ENCODE data around the gene FHL2.
"Not testable (repeated sequence)": the region's sequence is repeated elsewhere in the genome, so short reads cannot be mapped to it uniquely, and the experiment has no call there.

FHL2 gene

DNA sequence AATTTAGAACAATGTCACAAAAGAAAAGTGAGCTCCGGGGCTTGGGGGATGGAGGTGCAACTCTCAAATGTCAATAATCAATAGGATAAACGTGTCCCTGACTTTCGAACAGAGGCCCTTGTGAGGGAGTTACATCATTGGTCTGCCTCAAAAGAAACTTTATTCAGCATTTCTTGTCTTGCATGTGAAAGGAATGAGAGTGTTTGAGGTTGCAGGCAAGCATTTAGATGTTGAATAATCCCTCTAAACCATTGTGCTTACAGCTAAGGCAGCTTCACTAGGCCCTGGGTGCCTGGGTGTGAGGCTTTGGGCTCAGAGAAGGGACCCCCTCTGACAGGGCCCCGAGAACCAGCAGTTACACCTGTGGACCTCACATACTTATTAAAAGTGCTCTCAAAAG is 28.6 kb upstream of the FHL2 start:
- no peak for TF ChIP-seq CTCF (IDR thresholded peaks at IDR 0.05; ENCODE audit: unreplicated experiment in 3 of 3)
- no peaks in the 10 kb centered on the region for H3K36me3 Mint-ChIP-seq (ENCODE audit: low read depth)
- H3K4me1 Mint-ChIP-seq = peaks cover 34% of the 10 kb centered on the region
- H3K9me3 Mint-ChIP-seq = peaks cover 5% of the 10 kb centered on the region
- H3K27ac Mint-ChIP-seq = peak overlapping the region in 2 of 3 experiments; percentile 67 to 88
- H3K27me3 Mint-ChIP-seq (ENCODE audit: low read depth) = no peaks in the 10 kb centered on the region
- no peak overlapping the region for H3K4me3 Mint-ChIP-seq

GRCh38 chr2:105426626-105427292 is 27.9 kb upstream of the FHL2 start:
- peaks cover 26% of the 10 kb centered on the region for H3K4me1 Mint-ChIP-seq
- no peaks in the 10 kb centered on the region for H3K36me3 Mint-ChIP-seq (ENCODE audit: low read depth)
- H3K9me3 Mint-ChIP-seq = peaks cover 10% of the 10 kb centered on the region
- no peak overlapping the region for H3K4me3 Mint-ChIP-seq
- TF ChIP-seq CTCF (IDR thresholded peaks at IDR 0.05; ENCODE audit: unreplicated experiment in 3 of 3) = no peak
- H3K27ac Mint-ChIP-seq = peak overlapping the region; percentile 59 to 88 (median 67)
- no peaks in the 10 kb centered on the region for H3K27me3 Mint-ChIP-seq (ENCODE audit: low read depth)

- Mint-ChIP-seq H3K4me3 (no peak overlapping the region), H3K27ac (peak overlapping the region; percentile 59 to 88 (median 67)), H3K36me3 (ENCODE audit: low read depth) (no peaks in the 10 kb centered on the region), H3K27me3 (ENCODE audit: low read depth) (no peaks in the 10 kb centered on the region), H3K9me3 (peaks cover 11% of the 10 kb centered on the region), H3K4me1 (peaks cover 20% of the 10 kb centered on the region)
- no peak for TF ChIP-seq CTCF (IDR thresholded peaks at IDR 0.05; ENCODE audit: unreplicated experiment in 3 of 3)
Measured at GRCh38 chr2:105425936-105426625, 27.2 kb upstream of the FHL2 start.

DNA sequence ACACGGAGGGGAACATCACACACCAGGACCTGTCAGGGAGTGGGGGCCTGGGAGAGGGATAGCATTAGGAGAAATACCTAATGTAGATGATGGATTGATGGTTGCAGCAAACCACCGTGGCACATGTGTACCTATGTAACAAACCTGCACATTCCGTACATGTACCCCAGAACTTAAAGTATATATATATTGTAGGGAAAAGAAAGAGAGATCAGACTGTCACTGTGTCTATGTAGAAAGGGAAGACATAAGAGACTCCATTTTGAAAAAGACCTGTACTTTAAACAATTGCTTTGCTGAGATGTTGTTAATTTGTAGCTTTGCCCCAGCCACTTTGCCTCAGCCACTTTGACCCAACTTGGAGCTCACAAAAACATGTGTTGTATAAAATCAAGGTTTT is 26.0 kb upstream of the FHL2 start:
- not testable (repeated sequence) for H3K27me3 Mint-ChIP-seq (ENCODE audit: low read depth); H3K4me3 Mint-ChIP-seq; H3K36me3 Mint-ChIP-seq (ENCODE audit: low read depth); H3K27ac Mint-ChIP-seq
- H3K4me1 Mint-ChIP-seq = peaks cover 18% of the 10 kb centered on the region
- H3K9me3 Mint-ChIP-seq = peaks cover 16% of the 10 kb centered on the region

DNA sequence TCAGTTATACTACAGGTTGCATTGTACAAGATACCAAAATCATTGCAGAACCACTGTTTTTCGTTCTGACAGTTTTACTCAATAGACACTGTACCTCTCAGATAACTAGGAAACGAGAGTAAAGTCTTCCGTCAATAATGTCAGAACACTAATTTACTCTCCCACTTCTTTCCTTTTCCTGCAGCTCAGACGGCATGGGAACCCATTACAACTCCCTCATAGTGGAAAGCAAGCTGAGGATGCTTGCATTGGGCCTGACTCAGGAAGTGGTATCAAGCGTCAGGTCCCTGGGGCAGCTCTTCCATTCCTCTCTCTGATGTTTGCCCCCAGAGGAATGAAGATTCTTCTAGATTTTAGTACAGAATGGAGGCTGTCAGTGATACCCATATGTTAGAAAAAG is 23.9 kb upstream of the FHL2 start:
- no peaks in the 10 kb centered on the region for H3K27me3 Mint-ChIP-seq (ENCODE audit: low read depth)
- no peak overlapping the region for H3K27ac Mint-ChIP-seq
- H3K9me3 Mint-ChIP-seq = peaks cover 16% of the 10 kb centered on the region
- no peak for TF ChIP-seq CTCF (IDR thresholded peaks at IDR 0.05; ENCODE audit: unreplicated experiment in 3 of 3)
- H3K4me1 Mint-ChIP-seq = peaks cover 18% of the 10 kb centered on the region
- H3K36me3 Mint-ChIP-seq (ENCODE audit: low read depth) = no peaks in the 10 kb centered on the region
- no peak overlapping the region for H3K4me3 Mint-ChIP-seq

DNA sequence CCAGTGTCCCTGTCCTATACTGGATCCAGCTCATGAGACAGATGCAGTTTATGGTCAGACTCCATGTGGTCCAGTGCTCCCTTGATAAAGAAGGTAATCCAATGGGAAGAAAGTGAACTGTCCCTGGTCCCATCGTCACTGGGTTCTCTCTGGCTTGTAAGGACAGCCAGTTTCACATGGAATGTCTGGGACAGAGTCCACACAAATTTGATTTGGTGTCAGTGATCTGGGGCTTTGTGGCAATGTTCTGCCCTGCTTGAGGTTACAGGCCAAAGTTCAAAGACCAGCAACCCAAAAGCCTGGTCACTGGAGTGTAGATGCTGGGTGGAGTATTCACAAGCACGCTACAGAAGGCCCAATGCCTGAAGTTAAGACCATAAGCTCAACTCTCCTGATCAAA is 22.2 kb upstream of the FHL2 start:
- TF ChIP-seq CTCF (IDR thresholded peaks at IDR 0.05; ENCODE audit: unreplicated experiment in 3 of 3) = no peak
- Mint-ChIP-seq H3K36me3 (ENCODE audit: low read depth) (no peaks in the 10 kb centered on the region), H3K4me3 (no peak overlapping the region), H3K9me3 (peaks cover 16% of the 10 kb centered on the region), H3K27me3 (ENCODE audit: low read depth) (no peaks in the 10 kb centered on the region), H3K4me1 (peaks cover 8% of the 10 kb centered on the region), H3K27ac (no peak overlapping the region)
